Fibroblast of villous mesenchyme (primary cell): Measurements from ENCODE around the gene TMEM184C. TPM values are rescaled to one million over a fixed set of nuclear protein-coding genes. Genes with fewer than 3 reads are reported as not detected.

ENCODE experiments used
- DNase-seq: peaks from one replicate; pipeline ENCODE4 v3.0.0-alpha.2; 2010; ENCODE audit warnings: low read depth
- H3K4me3 ChIP-seq: 2 replicates; pipeline ENCODE4 v1.5.1; 2011; ENCODE audit warnings: low read depth, mild to moderate bottlenecking, low read length
- total RNA-seq: library from RNA; depleted of rRNA; stranded (reverse); fragments of >200 nt; gene quantifications from 2 replicates; pipeline ENCODE4 v1.2.3, GENCODE V29; 2012
- TF ChIP-seq, protein P1 (sequence below): IDR thresholded peaks from 2 replicates; pipeline ENCODE4 v1.5.1; 2012; ENCODE audit warnings: low read depth, mild to moderate bottlenecking, low read length; ENCODE audit not compliant: insufficient read depth

The TMEM184C gene
- total RNA-seq, 1 donor: 44.9 TPM

DNA sequence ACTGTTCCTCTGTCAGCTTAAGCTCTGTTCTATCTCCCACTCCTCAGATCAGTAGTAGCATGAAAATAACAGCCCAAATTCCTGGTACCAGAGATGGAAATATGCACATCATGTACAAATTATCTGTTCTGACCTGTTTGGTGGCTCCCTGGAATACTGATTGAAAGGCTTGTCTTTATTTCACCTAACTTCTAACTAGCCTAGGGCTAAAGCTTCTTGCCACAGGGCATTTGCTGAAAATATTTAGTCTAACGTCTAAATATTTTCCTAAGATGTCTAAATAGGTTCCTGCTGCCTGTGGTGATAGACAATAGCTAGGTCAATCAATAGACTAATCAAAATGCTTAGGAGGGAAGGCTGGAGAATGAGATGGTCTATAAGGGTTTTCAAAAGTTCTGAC lies 79.7 kb downstream of the TMEM184C start:
- no peak overlapping the region for H3K4me3 ChIP-seq
- DNase-seq: no peak
- TF ChIP-seq, protein P1, sequence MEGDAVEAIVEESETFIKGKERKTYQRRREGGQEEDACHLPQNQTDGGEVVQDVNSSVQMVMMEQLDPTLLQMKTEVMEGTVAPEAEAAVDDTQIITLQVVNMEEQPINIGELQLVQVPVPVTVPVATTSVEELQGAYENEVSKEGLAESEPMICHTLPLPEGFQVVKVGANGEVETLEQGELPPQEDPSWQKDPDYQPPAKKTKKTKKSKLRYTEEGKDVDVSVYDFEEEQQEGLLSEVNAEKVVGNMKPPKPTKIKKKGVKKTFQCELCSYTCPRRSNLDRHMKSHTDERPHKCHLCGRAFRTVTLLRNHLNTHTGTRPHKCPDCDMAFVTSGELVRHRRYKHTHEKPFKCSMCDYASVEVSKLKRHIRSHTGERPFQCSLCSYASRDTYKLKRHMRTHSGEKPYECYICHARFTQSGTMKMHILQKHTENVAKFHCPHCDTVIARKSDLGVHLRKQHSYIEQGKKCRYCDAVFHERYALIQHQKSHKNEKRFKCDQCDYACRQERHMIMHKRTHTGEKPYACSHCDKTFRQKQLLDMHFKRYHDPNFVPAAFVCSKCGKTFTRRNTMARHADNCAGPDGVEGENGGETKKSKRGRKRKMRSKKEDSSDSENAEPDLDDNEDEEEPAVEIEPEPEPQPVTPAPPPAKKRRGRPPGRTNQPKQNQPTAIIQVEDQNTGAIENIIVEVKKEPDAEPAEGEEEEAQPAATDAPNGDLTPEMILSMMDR: no peak

DNA sequence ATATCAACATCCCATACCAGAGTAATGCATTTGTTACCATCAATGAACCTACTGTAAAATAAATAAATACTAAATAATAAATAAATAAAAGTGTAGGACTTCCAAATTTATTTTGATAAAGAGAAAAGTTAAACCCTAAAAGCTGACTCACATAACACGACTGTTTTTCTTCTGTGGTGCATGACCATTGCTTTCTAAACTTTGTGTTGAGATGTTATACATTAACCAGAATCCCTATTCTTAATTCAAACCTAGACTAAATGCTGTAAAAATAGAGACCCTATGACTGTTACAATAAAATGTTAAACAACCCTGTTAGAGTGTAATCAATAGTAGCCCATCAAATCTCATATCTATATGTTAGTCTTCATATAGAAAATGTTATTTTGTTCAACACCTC lies 87.6 kb downstream of the TMEM184C start:
- no peak overlapping the region for H3K4me3 ChIP-seq
- TF ChIP-seq, protein P1: no peak
- no peak for DNase-seq

DNA sequence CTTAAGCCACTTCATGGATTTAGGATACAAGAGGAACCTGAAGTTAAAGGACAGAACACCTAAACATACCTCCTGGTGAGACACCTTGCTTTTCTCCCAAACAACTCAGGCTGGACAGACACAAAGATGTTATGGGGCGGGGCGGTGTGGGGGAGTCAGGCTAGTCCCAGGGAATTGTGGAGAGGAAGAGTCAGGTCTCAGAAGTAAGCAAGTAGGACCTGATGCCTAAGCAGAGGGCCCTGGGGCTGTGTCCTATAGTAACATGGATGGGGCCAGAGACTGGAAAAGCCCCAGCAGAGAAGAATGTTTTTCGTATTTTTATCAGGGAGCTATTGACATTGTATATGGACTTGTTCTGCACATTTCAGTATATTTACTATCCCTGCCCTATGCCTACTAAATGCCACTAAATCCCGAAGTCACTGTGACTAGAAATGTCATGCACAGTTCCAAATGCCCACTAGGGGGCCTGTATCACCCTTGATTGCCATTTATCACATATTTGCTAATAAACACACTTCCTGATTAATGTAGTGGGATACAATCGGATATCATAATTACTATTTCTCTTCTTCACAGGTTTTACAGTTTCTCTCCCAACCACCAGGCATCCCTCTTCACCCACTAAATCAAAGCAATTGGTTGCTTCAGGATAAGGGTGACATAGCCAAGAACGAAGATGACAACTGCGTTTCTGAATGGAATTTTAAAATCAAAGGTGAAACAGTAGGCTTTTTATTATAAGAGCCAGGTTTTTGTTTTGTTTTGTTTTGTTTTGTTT lies 90.9 kb downstream of the TMEM184C start:
- no peak overlapping the region for H3K4me3 ChIP-seq
- DNase-seq: peak; percentile 60
- TF ChIP-seq, protein P1: peak; percentile 84

DNA sequence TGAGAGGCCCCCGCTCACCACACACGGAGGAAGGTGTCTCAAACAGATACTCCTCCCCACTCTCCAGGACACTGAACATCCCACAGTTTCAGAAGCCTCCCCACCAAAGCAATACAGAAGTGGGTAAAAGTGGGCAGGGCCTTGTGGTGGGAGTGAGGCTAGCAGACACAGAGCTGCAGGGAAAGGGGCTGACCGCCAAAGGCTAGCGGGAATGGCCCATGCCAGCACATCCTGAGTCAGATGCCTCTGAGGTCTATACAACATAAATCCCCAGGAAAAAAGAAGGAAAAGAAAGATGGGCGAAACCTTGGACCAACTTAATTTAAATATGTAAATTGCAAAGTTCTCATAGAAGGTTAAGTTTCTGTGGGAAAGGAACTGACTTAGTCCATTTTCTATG lies 92.8 kb downstream of the TMEM184C start:
- no peak overlapping the region for H3K4me3 ChIP-seq
- TF ChIP-seq, protein P1: no peak
- peak; percentile 14 for DNase-seq

DNA sequence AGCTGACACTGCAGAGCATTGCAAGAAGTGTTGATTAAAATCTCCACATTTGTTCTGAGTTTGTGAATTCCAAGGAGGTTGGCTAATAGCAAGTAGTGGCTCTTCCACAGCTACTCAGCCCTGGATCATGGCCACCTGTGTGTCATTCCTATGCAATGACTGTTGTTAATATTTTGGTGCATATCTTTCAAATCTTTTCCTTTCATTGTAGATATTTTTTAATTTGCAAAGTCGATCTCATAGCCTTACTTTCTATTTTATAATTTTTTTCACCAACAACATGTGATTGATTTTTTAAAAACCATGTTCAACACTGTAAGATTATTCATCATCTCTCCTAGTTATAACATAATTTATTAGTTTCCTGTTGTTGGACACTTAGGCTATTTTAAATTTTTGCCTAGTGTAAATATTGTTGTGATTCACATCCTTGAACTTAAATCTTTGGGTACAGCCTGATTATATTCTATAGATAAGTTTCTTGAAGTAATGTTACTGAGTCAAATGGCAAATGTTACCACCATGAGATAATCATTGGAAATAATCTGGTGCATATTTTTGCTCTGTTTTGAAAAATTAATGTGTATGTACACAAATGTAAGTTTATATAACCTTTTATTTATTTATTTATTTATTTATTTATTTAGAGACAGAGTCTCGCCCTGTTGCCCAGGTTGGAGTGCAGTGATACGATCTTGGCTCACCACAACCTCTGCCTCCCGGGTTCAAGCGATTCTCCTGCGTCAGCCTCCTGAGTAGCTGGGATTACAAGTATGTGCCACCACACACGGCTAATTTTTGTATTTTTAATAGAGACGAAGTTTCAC lies 97.6 kb downstream of the TMEM184C start:
- peak; percentile 91 for DNase-seq
- H3K4me3 ChIP-seq: no peak overlapping the region

DNA sequence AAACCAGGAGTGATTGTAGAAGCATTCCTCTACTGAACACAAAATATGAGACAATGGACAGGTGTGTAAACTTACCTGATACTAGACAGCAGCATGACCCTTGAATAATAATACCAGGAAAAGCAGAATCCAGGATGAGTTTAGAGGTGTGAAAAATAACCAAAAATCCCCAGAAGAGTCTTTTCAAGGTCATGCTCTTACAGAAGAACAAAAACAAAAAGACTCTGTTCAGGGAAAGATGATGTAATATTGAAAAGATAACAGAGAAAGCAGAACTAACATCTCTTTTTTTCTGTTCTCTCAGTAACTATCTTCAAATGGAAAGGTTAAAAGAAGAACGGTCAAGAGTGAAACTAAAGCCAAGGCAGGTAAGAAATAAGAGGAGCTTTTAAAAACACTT lies 100.7 kb downstream of the TMEM184C start:
- DNase-seq: no peak
- H3K4me3 ChIP-seq: no peak overlapping the region
- TF ChIP-seq, protein P1: no peak

More for the DNA sequence above, 97.6 kb downstream of the TMEM184C start:
- TF ChIP-seq, protein P1: no peak

Other genes with a start within 250 kb of the TMEM184C start
- 0.86 and 4.2 TPM in 2 replicates for gene EDNRA, start 136.3 kb upstream of the TMEM184C start, total RNA-seq
- 11.2 and 11.3 TPM in 2 replicates for gene PRMT9, start 66.8 kb downstream of the TMEM184C start, total RNA-seq
- 41.2 and 41.5 TPM in 2 replicates for gene ARHGAP10, start 114.7 kb downstream of the TMEM184C start, total RNA-seq